ENCODE data around the gene ANKS1B. TPM values are rescaled to one million over a fixed set of nuclear protein-coding genes. Genes with fewer than 3 reads are reported as not detected.

Gene ANKS1B
- total RNA-seq, 4 donors from 2014 or later = 4.9 to 15.4 (median 9.4) TPM

DNA sequence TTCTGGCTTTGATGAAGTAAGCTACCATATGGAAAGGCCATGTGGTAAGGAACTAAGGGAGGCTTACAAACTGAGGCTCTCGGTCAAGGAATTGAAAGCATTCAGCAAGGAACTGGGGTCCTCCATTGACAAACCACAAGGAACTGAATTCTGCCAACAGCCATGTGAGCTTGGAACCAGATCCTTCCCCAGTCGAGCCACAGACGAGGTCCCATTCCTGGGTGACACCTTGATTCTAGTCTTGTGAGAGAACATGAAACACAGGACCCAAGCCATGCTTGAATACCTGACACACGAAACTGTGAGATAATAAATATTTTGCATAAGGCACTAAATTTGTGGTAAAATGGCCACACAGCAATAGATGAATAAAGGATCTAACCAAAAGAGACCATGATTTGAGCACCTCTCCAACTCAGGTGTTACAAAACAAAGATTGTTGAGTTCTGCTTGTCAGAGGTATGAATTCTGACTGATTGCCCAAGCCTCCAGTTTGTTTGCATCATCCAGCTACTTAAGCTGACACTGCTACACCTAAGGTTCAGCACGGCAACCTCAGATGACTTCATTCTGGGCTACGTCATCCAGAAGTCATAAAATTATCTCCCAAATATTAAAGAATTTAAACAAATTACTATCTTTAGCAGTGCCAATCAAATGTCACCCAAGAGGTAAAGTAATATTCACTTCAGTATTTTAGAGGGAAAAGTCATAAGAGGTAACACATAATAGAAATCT lies 277.8 kb downstream of the ANKS1B start:
- no peak overlapping the region for H3K4me3 ChIP-seq
- no peaks in the 10 kb centered on the region for H3K9me3 ChIP-seq
- DNase-seq (ENCODE audit: low spot score in 2 of 2) = no peak
- no peaks in the 10 kb centered on the region for H3K4me1 ChIP-seq
- no peaks in the 10 kb centered on the region for H3K36me3 ChIP-seq
- H3K27ac ChIP-seq = no peak overlapping the region
- no peaks in the 10 kb centered on the region for H3K27me3 ChIP-seq
- TF ChIP-seq EP300 (IDR thresholded peaks at IDR 0.05) (no peak), POLR2A (IDR thresholded peaks at IDR 0.05) (no peak), POLR2AphosphoS5 (IDR thresholded peaks at IDR 0.05) (no peak)
- TF ChIP-seq, protein P1, sequence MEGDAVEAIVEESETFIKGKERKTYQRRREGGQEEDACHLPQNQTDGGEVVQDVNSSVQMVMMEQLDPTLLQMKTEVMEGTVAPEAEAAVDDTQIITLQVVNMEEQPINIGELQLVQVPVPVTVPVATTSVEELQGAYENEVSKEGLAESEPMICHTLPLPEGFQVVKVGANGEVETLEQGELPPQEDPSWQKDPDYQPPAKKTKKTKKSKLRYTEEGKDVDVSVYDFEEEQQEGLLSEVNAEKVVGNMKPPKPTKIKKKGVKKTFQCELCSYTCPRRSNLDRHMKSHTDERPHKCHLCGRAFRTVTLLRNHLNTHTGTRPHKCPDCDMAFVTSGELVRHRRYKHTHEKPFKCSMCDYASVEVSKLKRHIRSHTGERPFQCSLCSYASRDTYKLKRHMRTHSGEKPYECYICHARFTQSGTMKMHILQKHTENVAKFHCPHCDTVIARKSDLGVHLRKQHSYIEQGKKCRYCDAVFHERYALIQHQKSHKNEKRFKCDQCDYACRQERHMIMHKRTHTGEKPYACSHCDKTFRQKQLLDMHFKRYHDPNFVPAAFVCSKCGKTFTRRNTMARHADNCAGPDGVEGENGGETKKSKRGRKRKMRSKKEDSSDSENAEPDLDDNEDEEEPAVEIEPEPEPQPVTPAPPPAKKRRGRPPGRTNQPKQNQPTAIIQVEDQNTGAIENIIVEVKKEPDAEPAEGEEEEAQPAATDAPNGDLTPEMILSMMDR (IDR thresholded peaks at IDR 0.05) = no peak
- WGBS = 85% methylated on average over 6 of the region's 6 CpGs

DNA sequence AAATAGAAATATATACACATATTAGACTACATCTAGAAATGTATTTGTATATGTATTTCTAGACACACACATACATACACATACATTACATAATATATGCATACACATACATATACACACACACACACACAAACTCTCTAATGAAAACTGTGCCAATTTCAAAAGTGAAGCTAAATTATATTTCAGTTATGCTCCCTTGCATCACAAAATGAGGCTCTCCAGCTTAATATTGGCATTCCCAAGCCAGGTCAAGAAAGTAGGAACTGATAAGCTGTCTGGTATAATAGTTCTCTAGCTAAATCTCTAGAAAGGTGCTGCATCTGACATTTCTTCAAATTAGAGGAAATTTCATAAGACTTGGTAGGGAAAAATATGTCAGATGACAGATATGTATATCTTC lies 280.3 kb downstream of the ANKS1B start:
- Histone ChIP-seq H3K4me3 (no peak overlapping the region), H3K27ac (no peak overlapping the region), H3K9me3 (no peaks in the 10 kb centered on the region), H3K27me3 (no peaks in the 10 kb centered on the region), H3K36me3 (no peaks in the 10 kb centered on the region), H3K4me1 (no peaks in the 10 kb centered on the region)
- no peak for TF ChIP-seq EP300 (IDR thresholded peaks at IDR 0.05)
- TF ChIP-seq POLR2A (IDR thresholded peaks at IDR 0.05) = no peak
- TF ChIP-seq, protein P1 (IDR thresholded peaks at IDR 0.05) = no peak
- TF ChIP-seq POLR2AphosphoS5 (IDR thresholded peaks at IDR 0.05) = no peak
- no peak for DNase-seq (ENCODE audit: low spot score in 2 of 2)

DNA sequence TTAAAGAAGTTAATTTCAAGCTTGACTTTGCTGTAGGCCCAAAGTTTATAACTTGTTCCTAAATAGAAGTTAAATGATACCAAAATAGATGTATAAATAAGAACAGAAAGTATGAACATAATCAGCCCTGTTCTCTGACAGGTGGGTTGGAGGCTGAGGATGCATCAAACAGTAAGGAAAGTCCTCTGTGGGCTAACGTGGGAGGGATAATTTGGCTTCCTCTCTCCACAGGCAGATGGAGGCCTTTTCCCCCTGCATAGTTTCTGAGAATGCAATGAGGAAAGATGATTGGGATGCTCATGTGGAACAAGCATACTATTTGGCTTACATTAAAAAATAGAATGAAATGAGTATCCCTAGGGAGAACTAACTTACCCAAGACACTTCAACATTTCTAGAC lies 280.7 kb downstream of the ANKS1B start:
- Histone ChIP-seq H3K9me3 (no peaks in the 10 kb centered on the region), H3K4me3 (no peak overlapping the region), H3K27ac (no peak overlapping the region), H3K36me3 (no peaks in the 10 kb centered on the region), H3K27me3 (no peaks in the 10 kb centered on the region), H3K4me1 (no peaks in the 10 kb centered on the region)
- DNase-seq (ENCODE audit: low spot score in 2 of 2) = no peak
- TF ChIP-seq, protein P1 (IDR thresholded peaks at IDR 0.05) = no peak
- TF ChIP-seq POLR2A (IDR thresholded peaks at IDR 0.05) = no peak
- no peak for TF ChIP-seq EP300 (IDR thresholded peaks at IDR 0.05)
- no peak for TF ChIP-seq POLR2AphosphoS5 (IDR thresholded peaks at IDR 0.05)
- 70% methylated on average over 1 of the region's 1 CpG for WGBS

DNA sequence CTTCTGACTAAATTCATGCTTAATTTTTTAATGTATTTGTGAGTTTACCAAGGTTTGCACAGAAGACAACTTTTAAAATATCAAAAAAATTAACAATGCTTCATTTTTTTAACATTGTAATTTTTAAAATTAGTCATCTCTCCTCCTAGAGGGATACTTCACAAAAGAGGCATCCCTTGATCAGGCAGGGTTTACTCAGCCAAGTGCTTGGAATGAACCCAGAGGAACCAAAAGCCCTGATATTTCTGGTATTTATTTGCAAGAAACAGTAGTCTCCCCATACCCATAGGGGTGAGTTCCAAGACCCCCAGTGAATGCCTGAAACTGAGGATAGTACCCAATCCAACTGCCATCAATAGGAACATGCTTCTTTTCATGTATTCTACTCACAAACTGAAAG lies 284.7 kb downstream of the ANKS1B start:
- no peak for TF ChIP-seq POLR2AphosphoS5 (IDR thresholded peaks at IDR 0.05)
- TF ChIP-seq POLR2A (IDR thresholded peaks at IDR 0.05) = no peak
- TF ChIP-seq, protein P1 (IDR thresholded peaks at IDR 0.05) = no peak
- TF ChIP-seq EP300 (IDR thresholded peaks at IDR 0.05) = no peak
- H3K9me3 ChIP-seq = no peaks in the 10 kb centered on the region
- H3K4me3 ChIP-seq = no peak overlapping the region
- no peaks in the 10 kb centered on the region for H3K27me3 ChIP-seq
- H3K27ac ChIP-seq = no peak overlapping the region
- H3K4me1 ChIP-seq = no peaks in the 10 kb centered on the region
- no peaks in the 10 kb centered on the region for H3K36me3 ChIP-seq
- DNase-seq (ENCODE audit: low spot score in 2 of 2) = no peak

DNA sequence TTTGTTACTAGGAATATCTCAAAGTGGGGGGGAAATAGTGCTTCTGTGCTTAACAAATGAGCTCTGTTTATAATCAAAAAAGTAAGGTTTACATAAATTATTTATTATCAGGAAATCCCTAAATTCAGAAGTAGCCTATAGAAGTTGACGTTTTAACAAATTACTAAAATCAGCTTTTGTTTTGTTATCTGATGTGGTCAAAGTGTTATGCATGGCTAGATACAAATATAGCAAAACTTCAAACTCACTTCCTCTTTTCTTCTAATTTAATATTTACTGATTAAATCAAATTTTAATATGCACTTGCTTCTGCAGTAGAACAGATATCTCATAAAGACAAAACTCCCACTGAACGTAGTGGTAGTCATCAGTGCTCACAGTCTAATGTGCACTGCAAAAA lies 289.7 kb downstream of the ANKS1B start:
- H3K4me3 ChIP-seq = no peak overlapping the region
- H3K27ac ChIP-seq = no peak overlapping the region
- H3K36me3 ChIP-seq = no peaks in the 10 kb centered on the region
- no peaks in the 10 kb centered on the region for H3K9me3 ChIP-seq
- no peaks in the 10 kb centered on the region for H3K27me3 ChIP-seq
- no peak for DNase-seq (ENCODE audit: low spot score in 2 of 2)
- no peaks in the 10 kb centered on the region for H3K4me1 ChIP-seq
- TF ChIP-seq POLR2AphosphoS5 (IDR thresholded peaks at IDR 0.05) (no peak), EP300 (IDR thresholded peaks at IDR 0.05) (no peak), POLR2A (IDR thresholded peaks at IDR 0.05) (no peak)
- TF ChIP-seq, protein P1 (IDR thresholded peaks at IDR 0.05) = no peak
- WGBS = 43% methylated on average over 2 of the region's 2 CpGs

Data from suprapubic skin (tissue), 4 donors.